GM12801 (cell line): ENCODE results near the gene DCP1B.

Source experiments
- TF ChIP-seq, protein P1 (sequence below): IDR thresholded peaks from one replicate; pipeline ENCODE4 v1.5.1; 2011; ENCODE audit warnings: control low read depth; ENCODE audit not compliant: insufficient read length; ENCODE audit errors: extremely low read depth

The DCP1B gene

DNA sequence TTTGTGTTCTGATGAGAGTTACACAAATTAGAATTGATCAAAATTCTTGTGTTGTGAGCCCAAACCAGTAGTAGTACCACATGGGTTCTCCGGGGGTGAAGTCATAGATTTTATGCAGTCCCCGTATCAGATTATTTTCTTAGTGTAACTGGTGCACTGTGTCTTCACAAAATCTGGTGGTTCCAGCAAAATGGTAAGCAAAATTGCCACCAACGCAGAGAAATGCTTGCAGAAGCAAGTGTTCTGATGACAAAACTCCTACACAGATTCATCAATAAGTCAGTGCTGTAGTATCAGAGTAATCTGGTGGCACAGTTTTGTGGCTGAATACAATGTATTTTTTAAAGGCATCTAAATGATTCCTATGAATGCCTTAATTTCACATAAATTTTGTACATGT is 84.5 kb downstream of the DCP1B start:
- TF ChIP-seq, protein P1, sequence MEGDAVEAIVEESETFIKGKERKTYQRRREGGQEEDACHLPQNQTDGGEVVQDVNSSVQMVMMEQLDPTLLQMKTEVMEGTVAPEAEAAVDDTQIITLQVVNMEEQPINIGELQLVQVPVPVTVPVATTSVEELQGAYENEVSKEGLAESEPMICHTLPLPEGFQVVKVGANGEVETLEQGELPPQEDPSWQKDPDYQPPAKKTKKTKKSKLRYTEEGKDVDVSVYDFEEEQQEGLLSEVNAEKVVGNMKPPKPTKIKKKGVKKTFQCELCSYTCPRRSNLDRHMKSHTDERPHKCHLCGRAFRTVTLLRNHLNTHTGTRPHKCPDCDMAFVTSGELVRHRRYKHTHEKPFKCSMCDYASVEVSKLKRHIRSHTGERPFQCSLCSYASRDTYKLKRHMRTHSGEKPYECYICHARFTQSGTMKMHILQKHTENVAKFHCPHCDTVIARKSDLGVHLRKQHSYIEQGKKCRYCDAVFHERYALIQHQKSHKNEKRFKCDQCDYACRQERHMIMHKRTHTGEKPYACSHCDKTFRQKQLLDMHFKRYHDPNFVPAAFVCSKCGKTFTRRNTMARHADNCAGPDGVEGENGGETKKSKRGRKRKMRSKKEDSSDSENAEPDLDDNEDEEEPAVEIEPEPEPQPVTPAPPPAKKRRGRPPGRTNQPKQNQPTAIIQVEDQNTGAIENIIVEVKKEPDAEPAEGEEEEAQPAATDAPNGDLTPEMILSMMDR = no peak

DNA sequence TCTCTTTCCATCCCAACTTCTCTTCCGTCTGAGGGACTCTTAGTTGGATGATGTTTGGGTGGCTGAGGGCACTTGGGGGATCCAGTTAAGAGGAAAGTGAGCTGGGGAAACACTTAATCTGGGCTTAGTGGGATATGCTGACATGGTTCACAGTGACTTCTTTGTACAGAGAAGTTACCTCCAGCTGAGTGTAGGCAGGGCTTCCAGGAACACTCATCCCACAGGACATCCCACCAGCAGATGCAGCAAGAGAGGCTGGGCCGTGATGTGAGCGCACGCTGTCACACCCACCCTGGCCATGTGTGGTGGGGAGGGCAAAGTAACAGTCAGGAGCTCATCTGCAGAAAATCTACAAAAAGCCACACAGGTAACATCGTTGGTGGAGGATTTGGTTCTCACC is 85.0 kb downstream of the DCP1B start:
- TF ChIP-seq, protein P1 = no peak

DNA sequence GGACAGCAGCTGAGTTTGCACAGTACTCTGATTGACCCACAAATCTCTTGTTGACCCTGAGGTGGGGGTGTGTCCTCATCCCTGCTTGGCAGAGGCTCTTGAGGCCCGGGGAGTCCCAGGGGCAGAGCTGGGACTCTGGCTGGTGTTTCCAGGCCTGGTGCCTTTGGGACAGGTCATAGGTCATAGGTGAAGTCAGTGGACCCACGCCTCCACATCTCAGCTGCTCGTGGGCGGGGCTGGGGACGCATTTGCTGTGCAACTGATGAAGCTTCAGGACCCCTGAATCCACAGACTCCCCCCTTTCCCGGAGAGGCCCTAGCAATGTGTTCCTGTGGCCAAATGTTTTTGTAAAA is 85.4 kb downstream of the DCP1B start:
- TF ChIP-seq, protein P1 = no peak

DNA sequence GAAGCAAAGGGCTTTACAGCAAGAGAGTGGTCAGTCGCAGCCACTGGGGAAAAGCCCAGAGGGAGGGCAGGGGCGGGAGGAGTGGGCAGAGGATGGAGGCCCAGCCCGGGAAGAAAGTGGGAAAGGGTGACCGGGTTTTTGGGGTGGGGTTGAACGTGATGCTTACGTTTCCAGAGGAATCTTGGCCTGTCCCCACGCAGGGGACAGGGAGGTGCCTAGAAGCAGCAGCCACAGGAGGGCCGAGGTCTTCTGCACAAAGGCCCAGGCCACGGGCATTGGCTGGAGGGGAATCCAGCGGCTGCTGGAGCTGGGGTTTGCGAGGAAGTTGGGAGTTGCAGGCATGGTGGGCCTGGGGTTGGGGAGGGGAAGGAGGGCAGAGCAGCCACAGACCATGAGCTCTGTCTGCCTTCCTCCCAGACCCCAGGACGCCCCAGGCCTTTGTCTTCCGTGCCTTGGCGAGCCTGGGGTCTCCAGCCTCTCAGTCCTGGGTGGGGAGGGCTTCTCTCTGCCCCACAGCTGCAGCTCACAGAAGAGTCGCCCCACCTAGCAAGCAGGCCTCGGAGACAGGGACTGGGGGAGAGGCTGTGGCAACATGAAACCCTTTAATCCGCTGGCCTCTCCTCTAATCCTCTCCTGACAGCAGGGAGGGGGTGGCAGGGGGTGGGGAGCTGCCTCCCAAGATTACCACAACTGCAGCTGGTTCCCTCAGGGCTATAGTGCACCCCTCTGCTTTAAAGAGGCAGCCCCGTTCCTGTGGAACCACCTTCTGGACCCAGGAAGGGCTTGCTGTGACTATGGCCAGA is 86.0 kb downstream of the DCP1B start, which contains the start of gene CACNA2D4:
TSS of gene CACNA2D4 (minus strand) at position 572 of the 803 bp plus-strand sequence. CDS start at position 393, 179 bp downstream.
- TF ChIP-seq, protein P1 = no peak

DNA sequence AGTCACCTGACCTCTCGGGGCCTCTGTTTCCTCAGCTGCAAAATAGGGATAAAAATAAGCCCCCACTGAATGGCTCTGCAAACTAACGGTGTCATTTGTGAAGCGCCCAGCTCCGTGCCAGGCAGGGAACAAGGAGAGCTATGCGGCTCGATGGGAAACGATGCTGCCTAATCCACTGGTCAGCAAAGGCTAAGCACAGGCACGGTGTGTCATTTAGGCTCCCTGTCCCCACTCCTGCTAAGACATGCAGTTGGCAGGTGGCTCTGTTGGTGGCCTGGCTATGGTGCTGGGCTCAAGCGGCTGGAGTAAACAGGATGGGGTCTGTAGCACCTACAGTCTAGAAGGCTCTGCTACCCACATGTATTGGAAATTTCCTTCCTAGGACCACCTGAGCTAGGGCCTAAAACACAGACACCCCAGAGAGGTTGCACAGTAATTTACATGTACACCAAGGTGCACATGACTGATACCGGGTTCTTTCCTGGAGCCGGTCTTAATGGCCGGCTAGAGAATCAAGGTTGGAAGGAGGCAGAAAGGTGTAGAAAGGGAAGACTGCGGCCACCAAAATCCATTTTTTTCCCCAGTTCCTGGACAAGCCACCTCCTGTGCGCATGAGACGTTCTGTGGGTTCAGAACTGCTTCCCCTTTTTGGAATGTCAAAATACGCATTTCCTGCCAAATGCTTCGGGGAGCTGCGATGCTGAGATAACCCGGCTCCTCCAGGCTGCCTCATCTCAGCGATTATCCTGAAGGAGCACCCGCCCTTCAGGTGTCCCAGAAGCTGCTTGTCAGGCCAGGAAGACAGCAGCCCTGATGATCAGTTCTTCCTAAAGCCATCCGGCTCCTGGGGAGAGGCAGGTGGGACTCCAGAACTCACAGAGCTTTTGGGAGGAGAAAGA is 86.8 kb downstream of the DCP1B start:
- TF ChIP-seq, protein P1 = no peak

DNA sequence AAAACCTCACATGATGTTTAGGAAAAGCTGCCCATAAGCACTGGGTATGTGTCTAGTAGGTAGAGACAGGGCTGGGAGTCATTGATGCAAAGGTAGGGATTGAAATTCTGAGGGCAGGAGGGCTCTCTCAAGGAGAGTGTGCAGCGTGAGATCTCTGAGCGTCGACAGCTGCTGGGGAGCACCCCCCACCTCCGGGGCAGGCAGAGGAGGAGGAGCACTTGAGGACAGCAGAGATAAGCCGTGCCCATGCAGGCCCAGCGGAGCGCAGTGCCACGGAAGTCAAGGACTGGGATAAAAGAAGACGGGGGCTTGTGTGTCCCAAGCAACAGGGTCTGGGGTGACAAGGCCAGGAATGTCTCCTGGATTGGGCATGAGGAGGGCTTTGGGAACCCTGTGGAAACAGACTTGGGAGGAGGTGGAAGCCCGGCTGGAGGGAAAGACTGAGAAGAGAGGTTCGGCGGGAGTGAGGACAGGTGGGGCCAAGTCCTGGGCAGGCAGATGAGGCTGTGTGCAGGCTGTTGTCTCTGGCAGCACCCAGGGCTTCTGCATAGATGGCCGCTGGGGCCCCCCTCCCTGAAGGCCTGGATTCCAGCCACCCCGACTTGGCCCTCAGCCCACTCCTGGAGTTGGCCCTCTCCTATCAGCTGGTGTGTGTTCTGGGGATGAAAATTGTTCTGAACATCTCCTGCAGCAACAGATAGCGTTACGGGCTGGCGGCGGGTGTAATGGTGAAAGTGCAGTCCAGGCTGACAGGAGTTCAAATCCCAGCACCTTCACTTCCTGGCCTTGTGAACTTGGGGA is 87.7 kb downstream of the DCP1B start:
- TF ChIP-seq, protein P1 = no peak
